Activated naive CD4-positive, alpha-beta T cell (primary cell): ENCODE results near the gene SNAI1.
"Not testable (repeated sequence)": the region's sequence is repeated elsewhere in the genome, so short reads cannot be mapped to it uniquely, and the experiment has no call there.

Source experiments
- DNase-seq, 4 experiments: peaks; one replicate each; lab custom pipeline; 2025; lab: John Stamatoyannopoulos, UW

Gene SNAI1

GRCh38 chr20:49964964-49965780 is 17.6 kb upstream of the SNAI1 start:
- DNase-seq = no peak

GRCh38 chr20:49965781-49966305 is 16.9 kb upstream of the SNAI1 start:
- DNase-seq = no peak

GRCh38 chr20:49966861-49967260 is 15.9 kb upstream of the SNAI1 start:
- DNase-seq = no peak

- no peak for DNase-seq
Observed at GRCh38 chr20:49969234-49969633, 13.5 kb upstream of the SNAI1 start.

- no peak for DNase-seq
Observed at GRCh38 chr20:49969946-49970345, 12.8 kb upstream of the SNAI1 start.

- DNase-seq = no peak
Observed at GRCh38 chr20:49970498-49970897, 12.3 kb upstream of the SNAI1 start.

GRCh38 chr20:49973981-49974380 is 8.8 kb upstream of the SNAI1 start:
- no peak for DNase-seq

GRCh38 chr20:49976542-49976941 is 6.2 kb upstream of the SNAI1 start:
- no peak for DNase-seq

- not testable (repeated sequence) for DNase-seq
Observed at GRCh38 chr20:49977740-49978139, 5.0 kb upstream of the SNAI1 start.

- DNase-seq = no peak
Observed at GRCh38 chr20:49978685-49979029, 4.1 kb upstream of the SNAI1 start.

GRCh38 chr20:49979030-49979832 is 3.5 kb upstream of the SNAI1 start:
- DNase-seq = peak; percentile 49 to 69 (median 58)

- DNase-seq = no peak
Observed at GRCh38 chr20:49980140-49981008, 2.4 kb upstream of the SNAI1 start.

GRCh38 chr20:49981218-49982071 is 1.3 kb upstream of the SNAI1 start:
- DNase-seq = no peak

- DNase-seq = no peak
Observed at GRCh38 chr20:49982072-49982345, 771 bp upstream of the SNAI1 start.

- DNase-seq = no peak
Observed at GRCh38 chr20:49983123-49983847, 505 bp downstream of the SNAI1 start.

GRCh38 chr20:49983848-49984408 is 1.1 kb downstream of the SNAI1 start:
- no peak for DNase-seq

GRCh38 chr20:49984426-49985153 is 1.8 kb downstream of the SNAI1 start:
- no peak for DNase-seq

- DNase-seq = no peak
Observed at GRCh38 chr20:49985157-49985556, 2.4 kb downstream of the SNAI1 start.

- no peak for DNase-seq
Observed at GRCh38 chr20:49985617-49986016, 2.8 kb downstream of the SNAI1 start.

- no peak for DNase-seq
Observed at GRCh38 chr20:49986049-49986448, 3.3 kb downstream of the SNAI1 start.
